ENCODE measurements around the gene APOBEC3A.
A peak's percentile ranks its signal among the peaks of the same experiment; 100 is the strongest.

Gene APOBEC3A

DNA sequence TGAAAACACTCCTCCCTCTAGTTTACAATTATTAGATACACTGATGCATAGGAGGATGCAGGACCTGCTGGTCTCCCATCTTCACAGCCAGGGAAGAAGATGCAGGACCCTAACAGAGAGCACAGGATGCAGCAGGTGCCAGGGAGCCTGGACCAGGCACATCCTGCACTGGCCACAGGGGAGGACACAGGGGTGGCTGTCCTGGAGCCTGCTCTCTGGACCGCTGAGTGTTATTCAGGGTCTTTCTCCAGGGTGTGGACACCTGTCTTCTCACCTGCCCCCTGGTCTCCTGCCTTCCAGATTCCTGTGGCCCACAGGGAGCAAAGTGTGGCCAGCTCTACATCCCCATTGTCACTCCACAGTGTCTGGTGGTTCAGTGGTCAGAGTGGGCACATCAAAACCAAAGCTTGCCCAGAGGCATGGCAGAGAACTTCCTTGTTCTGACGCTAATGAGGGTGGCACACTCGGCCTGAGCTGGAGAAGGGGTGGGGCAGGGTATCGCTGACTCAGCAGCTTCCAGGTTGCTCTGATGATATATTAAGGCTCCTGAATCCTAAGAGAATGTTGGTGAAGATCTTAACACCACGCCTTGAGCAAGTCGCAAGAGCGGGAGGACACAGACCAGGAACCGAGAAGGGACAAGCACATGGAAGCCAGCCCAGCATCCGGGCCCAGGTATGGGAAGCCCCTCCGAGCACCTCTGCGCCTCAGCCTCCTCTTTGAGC is at the start of gene APOBEC3A:
Gene APOBEC3A (plus strand): TSS at position 564 of the 725 bp plus-strand sequence. CDS start 83 bp downstream, at position 647.
- DNase-seq (ENCODE audit: low spot score): peak; percentile 32

DNA sequence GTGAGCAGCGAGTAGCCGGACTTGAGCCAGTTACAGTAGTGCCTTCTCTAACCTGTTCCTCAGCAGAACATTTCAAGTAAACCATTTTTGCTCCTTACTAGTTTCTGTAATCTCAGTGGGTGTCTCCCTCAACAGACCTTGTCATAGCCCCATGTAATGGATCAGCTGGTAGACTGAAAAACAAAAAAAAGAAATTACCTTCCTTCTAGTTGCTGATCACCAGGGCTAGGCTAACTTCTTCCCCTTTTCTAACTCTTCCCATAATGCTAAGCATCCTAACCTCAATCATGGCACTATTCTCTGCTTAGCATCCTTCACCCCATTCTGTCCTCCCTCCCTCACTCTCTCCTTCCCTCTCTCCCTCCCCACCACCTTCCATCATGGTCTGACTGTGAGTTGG is 49.6 kb upstream of the APOBEC3A start:
- no peak for DNase-seq (ENCODE audit: low spot score)

DNA sequence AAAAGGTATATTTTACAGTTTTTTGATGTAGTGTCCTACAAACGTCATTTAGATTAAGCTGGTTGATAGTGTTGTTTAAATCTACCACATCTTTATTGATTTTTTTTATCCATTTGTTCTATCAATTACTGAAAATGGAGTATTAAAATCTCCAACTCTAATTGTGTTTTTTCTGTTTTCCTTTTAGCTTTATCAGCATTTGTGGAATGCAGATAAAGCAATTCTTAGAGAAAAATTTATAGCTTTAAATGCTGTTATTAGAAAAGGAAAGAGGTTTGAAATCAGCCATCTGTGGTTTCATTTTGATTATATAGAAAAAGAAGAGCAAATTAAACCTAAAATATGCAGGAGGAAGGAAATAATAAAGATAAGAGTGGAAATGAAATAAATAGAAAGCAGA is 46.0 kb upstream of the APOBEC3A start:
- DNase-seq (ENCODE audit: low spot score): no peak

DNA sequence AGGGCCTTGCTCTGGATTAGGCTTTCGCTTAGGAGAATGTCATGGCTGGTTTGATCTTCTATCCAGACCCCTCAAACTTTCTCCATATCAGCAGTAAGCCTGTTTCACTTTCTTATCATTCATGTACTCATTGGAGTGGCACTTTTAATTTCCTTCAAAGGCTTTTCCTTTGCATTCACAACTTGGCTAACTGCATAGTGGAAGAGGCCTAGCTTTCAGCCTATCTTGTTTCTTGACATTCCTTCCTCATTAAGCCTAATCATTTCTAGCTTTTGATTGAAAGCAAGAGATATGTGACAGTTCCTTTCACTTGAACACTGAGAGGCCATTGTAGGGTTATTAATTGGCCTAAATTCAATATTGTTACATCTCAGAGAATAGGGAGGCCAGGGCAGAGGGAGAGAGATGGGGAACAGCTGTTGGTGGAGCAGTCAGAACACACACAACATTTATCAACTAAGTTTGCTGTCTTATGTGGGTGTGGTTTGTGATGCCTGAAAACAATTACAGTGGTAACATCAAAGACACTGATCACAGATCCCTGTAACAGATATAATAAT is 37.7 kb upstream of the APOBEC3A start:
- no peak for DNase-seq (ENCODE audit: low spot score)

DNA sequence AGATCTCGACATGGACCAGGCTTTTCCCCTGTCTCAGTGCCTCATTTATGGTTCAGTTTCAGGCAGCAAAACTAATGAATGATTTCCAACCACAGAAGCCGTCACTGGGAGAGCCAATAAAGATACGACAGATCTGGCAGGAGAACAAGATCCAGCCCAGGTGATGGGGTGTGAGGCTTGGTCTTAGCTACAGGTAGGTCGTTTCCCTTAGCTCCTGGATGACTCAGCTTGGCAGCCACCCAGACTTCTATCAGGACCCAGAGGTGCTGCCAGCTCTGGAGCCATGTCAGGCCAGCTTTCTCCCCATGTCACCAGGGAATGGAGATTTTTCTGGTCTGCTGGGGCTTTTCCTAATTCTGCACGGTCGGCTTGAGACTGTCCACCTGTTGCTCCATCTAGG is 36.3 kb upstream of the APOBEC3A start:
- peak; percentile 95 for DNase-seq (ENCODE audit: low spot score)

DNA sequence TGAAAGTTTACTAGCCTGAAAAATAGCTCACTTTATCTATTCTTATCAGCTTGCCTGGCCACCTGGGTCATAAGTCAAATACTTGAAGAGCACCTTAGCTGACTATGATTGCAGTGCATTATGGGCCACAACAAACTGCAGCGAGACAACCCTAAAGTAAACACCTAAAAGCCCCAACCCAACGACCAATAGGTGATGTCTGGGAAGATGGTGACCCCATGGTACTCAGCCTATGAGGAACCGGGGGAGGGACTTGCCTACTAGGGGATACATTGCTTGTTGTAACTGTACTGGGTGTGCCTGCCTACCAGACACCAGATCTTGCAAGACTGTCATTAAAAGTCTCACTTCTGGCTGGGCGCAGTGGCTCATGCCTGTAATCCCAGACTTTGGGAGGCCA is 35.6 kb upstream of the APOBEC3A start:
- peak; percentile 61 for DNase-seq (ENCODE audit: low spot score)

DNA sequence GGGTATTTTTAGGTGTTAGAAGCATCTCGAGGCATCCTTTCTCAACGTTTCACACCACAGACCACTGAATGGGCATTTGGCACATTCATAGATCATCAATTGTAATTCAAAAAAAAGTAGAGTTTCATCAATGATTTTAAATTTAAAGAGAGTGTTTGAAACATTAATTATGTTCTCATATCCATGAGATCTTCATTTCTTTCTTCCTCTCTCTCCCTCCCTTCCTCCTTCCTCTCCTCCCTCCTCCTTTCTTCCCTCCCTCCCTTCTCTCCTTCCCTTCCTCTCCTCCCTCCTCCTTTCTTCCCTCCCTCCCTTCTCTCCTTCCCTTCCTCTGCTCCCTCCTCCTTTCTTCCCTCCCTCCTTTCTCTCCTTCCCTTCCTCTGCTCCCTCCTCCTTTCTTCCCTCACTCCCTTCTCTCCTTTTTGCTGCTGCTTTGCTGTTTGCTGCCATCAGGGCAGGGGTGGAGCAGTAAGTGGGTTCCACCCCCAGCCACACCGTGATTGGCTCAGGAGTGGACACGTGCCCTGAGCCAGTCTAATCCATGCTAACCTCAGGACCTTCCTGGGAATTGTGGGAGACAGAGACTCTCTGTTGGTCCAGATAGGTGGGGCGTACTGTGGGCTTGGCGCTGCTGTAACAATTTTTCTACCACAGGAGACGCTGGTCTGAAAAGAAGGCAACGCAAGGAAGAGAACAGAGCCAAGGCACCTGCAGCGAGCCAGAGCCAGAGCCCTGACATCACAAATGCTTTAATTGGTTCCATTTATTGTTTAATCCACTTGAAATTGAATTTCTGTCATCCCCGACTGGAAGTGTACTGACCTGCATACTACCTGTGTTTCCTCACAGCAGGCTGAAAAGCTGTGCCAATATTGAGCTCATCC is 33.7 kb upstream of the APOBEC3A start:
- DNase-seq (ENCODE audit: low spot score): peak; percentile 79

DNA sequence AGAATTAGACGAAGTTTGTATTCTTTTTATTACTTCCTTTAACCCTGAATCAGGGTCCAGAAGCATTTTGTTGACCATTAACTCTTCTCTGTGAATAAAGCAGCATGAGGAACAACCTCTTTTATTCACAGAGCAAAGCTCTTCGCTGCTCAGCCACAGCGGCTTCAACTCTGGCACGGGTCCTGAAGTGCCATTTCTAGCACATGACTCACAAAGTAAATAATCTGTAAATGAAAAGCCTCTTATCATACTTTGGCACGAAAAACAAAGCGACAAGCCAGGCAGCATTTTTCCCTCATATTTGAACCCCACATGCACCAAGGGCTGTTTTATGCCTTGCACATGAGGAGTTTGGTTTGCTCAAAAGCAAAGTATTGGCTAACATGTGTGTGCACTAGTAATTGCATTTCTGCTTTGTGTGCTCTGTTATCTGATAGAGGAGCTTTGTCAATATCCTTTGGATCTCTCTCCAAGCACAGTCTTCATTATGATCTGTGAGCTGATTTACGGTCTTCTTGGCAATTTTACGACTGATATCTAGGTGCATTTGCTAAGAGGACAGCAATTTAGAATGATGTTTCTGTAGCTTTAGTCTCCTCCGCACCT is 33.0 kb upstream of the APOBEC3A start:
- peak; percentile 95 for DNase-seq (ENCODE audit: low spot score)

DNA sequence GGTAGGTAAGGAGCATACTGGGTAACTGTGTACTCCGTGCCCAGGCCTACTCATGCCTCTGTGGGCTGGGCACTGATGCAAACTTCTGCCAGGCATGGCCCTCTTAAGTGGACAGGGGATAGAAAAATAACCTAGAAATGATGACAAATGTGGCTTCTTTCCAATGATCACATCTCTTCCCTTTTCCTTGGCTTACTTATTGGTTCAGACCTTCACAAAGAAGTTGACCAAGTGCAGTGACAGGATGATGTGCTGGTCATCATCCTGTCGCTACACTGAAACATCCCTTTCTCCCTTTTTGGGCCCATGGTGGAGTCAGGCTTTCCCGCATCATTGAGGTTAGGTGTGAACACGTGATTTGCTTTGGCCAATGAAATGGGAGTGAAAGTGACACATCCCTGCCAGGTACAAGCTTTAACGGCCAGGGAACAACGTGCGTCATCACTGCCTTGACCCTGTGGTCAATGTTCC is 31.8 kb upstream of the APOBEC3A start:
- DNase-seq (ENCODE audit: low spot score): no peak

DNA sequence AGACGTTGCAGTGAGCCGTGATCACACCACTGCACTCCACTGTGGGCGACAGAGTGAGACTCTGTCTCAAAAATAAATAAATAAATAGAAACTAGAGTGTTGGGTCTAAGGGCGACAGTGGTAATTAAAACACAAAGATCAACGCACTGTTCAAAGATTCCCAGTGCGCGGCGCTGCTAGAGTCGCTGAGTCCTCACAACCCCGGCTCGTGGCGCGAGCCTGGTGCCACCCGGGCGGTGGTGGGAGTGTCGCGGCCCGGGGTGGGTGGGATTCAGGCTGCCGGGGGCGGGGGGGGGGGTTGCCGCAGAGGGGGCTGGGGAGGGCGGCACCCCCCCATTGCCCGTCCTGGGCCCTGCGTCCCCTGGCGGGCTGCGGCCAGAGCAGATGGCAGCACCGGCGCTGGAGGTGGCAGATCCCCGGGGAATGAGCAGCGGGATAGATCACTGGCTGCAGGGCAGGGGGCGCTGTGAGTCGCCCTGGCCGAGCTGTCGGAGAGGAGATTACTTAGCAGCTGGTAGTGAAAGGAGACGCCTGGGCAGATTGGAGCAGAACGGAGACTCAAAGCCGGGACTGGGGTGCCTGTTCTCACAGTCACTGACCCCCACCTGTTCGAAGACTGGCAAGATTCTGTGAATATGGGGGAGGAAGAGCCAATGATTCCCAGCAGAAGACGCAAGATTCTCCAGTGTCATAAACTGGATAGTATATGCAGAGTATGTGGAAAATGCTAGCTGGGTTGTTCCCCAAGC is 30.2 kb upstream of the APOBEC3A start:
- DNase-seq (ENCODE audit: low spot score): no peak

DNA sequence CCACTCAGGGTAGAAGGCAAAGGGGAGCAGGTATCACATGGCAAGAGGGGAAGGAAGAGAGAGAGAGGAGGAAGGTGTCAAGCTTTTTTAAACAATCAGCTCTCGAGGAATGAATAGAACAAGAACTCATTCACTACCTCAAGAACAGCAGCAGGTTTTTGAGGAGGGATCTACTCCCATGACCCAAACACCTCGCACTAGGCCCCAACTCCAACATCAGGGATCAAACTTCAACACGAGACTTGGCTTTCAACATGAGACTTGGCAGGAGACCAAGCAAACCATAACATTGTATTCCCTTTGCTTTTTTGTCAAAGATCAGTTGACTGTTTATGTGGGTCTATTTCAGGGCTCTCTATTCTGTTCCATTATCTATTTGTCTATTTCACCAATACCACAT is 26.9 kb upstream of the APOBEC3A start:
- no peak for DNase-seq (ENCODE audit: low spot score)

DNA sequence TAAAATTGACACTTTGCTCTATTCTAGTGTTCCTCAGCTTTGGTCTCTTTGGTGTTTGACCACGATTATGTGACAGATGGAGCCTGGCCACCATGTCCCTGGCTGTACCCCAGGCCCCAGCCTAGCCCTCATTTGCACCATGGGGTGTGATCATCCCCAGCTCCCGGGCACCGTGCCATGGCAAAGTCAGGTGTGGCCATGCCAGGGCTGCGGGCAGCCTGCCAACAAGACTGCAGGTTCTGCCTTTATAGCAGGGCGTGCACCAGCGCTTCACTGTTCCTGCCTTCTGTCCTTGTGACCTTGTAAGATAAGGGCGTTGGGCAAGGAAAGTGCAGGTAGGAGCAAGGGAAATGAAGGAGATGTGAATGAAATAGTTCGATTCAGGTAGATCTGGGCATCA is 22.4 kb upstream of the APOBEC3A start:
- peak; percentile 99 for DNase-seq (ENCODE audit: low spot score)

DNA sequence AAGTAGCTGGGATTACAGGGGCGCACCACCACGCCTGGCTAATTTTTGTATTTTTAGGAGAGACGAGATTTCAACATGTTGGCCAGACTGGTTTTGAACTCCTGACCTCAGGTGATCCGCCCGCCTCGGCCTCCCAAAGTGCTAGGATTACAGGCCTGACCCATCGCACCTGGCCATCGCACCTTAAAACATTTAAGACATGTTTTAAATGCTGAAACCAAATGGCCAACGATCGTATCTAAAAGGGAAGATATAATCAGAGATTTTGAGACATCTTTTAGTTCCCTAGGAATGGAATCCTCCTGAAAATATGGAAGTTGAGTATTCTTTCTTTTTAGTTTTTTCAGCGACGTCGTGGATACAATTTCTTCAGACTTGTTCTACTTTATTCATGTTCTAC is 21.8 kb upstream of the APOBEC3A start:
- no peak for DNase-seq (ENCODE audit: low spot score)

DNA sequence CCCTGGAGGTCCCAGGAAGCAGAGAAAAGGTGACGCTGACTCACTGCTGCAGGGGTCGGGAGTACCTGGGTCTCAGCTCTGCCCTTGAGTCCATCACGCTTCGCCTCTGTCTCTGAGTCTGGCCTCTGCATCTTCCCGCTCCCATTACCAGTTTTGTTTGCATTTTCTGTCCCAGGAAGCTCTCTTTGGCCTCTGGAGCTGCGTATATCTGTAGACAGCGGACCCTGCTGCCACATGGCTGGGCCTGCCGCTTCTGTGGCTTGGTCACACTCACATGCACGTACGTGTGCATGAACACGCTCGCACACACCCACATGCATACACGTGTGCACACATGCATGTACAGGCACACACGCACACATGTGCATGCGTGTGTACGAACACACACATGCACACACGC is 20.8 kb upstream of the APOBEC3A start:
- no peak for DNase-seq (ENCODE audit: low spot score)

DNA sequence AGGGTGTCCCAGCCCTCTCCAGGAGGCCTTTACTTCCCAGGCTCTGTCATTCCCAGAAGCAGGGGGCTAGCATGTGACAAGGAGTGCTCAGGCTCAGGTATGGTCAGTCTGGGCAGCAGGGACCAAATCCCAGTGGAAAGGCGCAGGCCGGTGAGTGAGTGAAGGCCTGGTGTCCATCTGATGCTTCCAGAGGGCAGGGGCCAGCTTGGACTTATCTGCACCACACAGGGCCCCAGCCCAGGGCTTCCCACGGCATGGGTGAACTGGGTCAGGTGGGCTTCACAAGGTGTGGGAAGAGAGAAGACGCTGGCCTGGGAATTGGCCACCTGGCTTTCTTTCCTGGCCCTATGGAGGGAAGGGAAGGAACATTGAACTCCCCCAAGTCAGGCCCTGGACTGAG is 20.4 kb upstream of the APOBEC3A start:
- no peak for DNase-seq (ENCODE audit: low spot score)

DNA sequence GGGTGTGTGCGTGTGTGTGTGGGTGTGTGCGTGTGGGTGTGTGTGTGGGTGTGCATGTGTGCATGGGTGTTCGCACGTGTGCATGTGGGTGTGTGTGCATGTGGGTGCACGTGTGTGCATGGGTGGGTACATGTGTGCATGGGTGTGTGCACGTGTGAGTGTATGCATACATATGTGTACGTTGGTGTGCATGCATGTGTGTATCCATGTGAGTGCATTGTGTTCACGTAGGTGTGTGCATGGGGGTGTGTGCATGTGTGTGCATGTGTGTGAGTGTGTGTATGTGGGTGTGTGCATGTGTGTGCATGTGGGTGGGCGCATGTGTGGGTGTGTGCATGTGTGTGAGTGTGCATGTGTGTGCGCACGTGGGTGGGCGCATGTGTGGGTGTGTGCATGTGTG is 19.9 kb upstream of the APOBEC3A start:
- no peak for DNase-seq (ENCODE audit: low spot score)

DNA sequence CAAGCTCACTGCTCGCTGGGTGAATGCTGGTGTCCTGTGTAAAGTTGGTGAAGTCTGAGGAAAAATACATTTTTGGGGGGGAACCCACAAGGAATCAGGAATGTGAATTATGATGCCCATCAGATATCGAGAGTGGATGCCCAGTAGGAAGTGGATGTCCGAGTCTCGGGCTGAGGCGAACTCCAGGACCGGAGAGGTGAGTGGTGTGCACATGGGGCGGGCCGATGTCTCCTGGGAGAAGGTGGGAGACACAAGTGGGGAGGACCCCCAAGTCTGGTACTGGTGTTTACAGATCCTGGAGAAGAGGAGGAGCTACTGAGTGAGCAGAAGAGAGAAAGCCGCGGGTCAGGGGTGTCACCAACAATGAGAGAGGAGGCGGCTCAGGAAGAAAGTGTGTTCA is 19.2 kb upstream of the APOBEC3A start:
- no peak for DNase-seq (ENCODE audit: low spot score)

DNA sequence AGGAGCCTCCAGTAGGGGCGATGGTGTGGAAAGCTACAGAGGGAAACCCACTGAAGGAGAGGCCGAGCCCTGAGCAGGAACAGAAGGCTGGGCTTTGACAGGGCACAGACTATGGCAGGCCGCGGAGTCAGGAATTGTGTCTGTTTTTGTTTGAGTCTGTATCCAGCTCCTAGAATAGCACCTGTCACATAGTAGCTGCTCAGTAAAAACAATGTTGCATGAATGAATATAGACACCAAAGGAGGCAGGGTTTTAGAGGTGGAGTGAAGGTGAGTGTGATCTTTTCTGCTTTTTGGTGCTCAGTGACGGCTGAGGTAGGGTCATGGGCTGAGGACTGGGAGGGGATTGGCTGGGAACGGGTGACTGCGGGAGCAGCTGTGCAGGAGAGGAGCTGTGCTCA is 18.5 kb upstream of the APOBEC3A start:
- DNase-seq (ENCODE audit: low spot score): no peak

DNA sequence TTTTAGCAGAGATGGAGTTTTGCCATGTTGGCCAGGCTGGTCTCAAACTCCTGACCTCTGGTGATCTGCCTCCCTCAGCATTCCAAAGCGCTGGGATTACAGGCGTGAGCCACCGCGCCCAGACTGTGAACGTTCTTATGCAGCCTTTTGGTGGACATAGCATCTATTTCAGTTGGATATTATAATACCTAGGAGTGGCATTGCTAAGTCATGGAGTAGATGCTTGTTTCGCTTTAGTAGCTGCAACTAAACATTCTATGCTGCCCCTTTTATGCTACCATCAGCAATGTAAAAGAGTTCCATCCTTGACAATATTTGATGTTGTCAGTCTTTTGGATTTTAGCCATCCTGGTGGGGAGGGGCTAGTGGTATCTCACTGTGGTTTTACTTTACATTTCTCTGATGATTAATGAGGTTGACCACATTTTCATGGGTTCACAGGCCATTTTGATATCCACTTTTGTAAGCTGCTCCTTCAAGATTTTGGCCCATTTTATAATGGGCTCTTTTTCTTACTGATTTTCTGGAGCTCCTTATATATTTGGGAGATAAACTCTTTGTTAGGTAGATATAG is 16.5 kb upstream of the APOBEC3A start:
- DNase-seq (ENCODE audit: low spot score): no peak

DNA sequence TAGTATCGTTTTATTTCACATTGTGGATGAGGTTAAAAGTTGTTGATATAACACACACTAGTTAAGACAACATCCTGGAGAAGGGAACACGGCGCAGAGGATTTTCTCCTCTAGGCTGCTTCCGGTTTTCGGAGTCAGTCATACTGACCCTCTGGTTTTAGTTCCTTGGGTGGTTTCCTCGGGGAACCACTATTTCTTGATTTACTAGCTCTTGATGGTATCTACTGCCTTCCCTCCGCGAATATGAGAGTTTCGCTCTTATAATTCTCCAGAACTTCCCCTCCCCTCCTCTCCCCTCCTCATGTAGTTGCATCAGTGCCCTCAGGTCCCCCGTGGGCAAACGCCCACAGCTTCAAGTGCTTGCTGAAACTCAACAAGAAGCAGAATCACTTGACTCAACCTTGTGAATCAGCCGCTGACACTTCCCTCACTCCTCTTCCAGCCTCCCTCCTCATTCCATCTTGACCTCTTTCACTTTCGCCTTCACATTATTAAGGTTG is 15.9 kb upstream of the APOBEC3A start:
- no peak for DNase-seq (ENCODE audit: low spot score)

DNA sequence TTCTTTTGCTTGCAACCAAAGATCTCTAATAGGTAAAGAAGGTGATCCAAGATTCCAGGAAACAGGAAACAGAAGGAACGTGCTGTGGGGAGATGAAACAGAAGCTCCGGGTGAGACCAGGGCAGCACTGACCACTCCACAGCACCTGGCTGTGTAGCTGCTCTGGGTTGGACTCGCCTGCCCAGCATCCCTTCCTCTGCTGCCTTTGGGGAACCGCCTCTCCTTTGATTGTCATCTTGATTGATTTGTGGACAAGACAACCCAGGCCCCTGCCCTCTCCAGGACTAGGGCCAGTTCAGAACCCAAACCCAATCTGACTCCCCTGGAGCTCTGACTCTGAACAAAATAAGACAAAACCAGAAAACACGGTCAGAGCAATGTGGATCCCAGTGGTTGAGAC is 14.7 kb upstream of the APOBEC3A start:
- DNase-seq (ENCODE audit: low spot score): no peak

All from LoVo (cell line).